ENCODE results near the gene KCNJ12. TPM values are rescaled to one million over a fixed set of nuclear protein-coding genes. Genes with fewer than 3 reads are reported as not detected.

Gene KCNJ12
- total RNA-seq, 6 donors from 2014 or later, result 1.2 to 3.8 (median 2.0) TPM

- H3K27ac ChIP-seq, result peak overlapping the region in 1 of 4 donors; percentile 32
- WGBS, 2 donors, result 15 to 29% methylated on average over 13 to 35 of the region's 36 CpGs
These were observed 81.2 kb downstream of the KCNJ12 start for GRCh38 chr17:21457051-21458026.

GRCh38 chr17:21458054-21458453, 81.9 kb downstream of the KCNJ12 start:
- no peak for TF ChIP-seq POLR2A (IDR thresholded peaks at IDR 0.05)
- TF ChIP-seq POLR2AphosphoS5 (IDR thresholded peaks at IDR 0.05), result no peak
- TF ChIP-seq CTCF (IDR thresholded peaks at IDR 0.05), result no peak
- no peak for TF ChIP-seq EP300 (IDR thresholded peaks at IDR 0.05)
- 58 to 61% methylated on average over 7 of the region's 7 CpGs for WGBS, 2 donors
- H3K27me3 ChIP-seq, result no peaks in the 10 kb centered on the region

More at GRCh38 chr17:21457051-21458026, 81.2 kb downstream of the KCNJ12 start:
- Histone ChIP-seq H3K27me3 (no peaks in the 10 kb centered on the region), H3K4me3 (no peak overlapping the region), H3K4me1 (peaks cover 12 to 21% (median 17%) of the 10 kb centered on the region in 4 donors), H3K36me3 (no peaks in the 10 kb centered on the region), H3K9me3 (no peaks in the 10 kb centered on the region)
- peak; percentile 89 to 99 (median 94) for TF ChIP-seq CTCF (IDR thresholded peaks at IDR 0.05)
- TF ChIP-seq POLR2A (IDR thresholded peaks at IDR 0.05), result no peak
- peak; percentile 22 to 46 for TF ChIP-seq POLR2AphosphoS5 (IDR thresholded peaks at IDR 0.05)
- ATAC-seq (ENCODE audit: low FRiP score in 2 of 2) (peak; percentile 94 to 95), DNase-seq (peak; percentile 94 to 98)

GRCh38 chr17:21459536-21459935, 83.4 kb downstream of the KCNJ12 start:
- 82 to 89% methylated on average over 8 of the region's 8 CpGs for WGBS, 2 donors
- no peaks in the 10 kb centered on the region for H3K36me3 ChIP-seq
- no peak overlapping the region for H3K4me3 ChIP-seq
- no peak overlapping the region for H3K27ac ChIP-seq
- no peak for TF ChIP-seq CTCF (IDR thresholded peaks at IDR 0.05)
- no peak for TF ChIP-seq POLR2AphosphoS5 (IDR thresholded peaks at IDR 0.05)
- no peak for TF ChIP-seq POLR2A (IDR thresholded peaks at IDR 0.05)
- TF ChIP-seq EP300 (IDR thresholded peaks at IDR 0.05), result no peak
- H3K27me3 ChIP-seq, result peaks cover 0 to 10% (median 0%) of the 10 kb centered on the region in 4 donors
- peaks cover 19 to 28% (median 20%) of the 10 kb centered on the region in 4 donors for H3K4me1 ChIP-seq
- no peaks in the 10 kb centered on the region for H3K9me3 ChIP-seq
- DNase-seq, result no peak
- no peak for ATAC-seq (ENCODE audit: low FRiP score in 2 of 2)

More at GRCh38 chr17:21458054-21458453, 81.9 kb downstream of the KCNJ12 start:
- Histone ChIP-seq H3K9me3 (no peaks in the 10 kb centered on the region), H3K27ac (no peak overlapping the region), H3K36me3 (no peaks in the 10 kb centered on the region), H3K4me1 (peaks cover 8 to 17% (median 12%) of the 10 kb centered on the region in 4 donors), H3K4me3 (no peak overlapping the region)
- DNase-seq (no peak), ATAC-seq (ENCODE audit: low FRiP score in 2 of 2) (peak in 1 of 2 donors; percentile 25)

- no peak for TF ChIP-seq CTCF (IDR thresholded peaks at IDR 0.05)
- TF ChIP-seq POLR2AphosphoS5 (IDR thresholded peaks at IDR 0.05), result no peak
- TF ChIP-seq EP300 (IDR thresholded peaks at IDR 0.05), result no peak
- TF ChIP-seq POLR2A (IDR thresholded peaks at IDR 0.05), result no peak
- DNase-seq (no peak), ATAC-seq (ENCODE audit: low FRiP score in 2 of 2) (no peak)
- H3K9me3 ChIP-seq, result no peaks in the 10 kb centered on the region
- H3K4me1 ChIP-seq, result peaks cover 19 to 28% (median 20%) of the 10 kb centered on the region in 4 donors
- H3K27ac ChIP-seq, result no peak overlapping the region
- peaks cover 0 to 10% (median 0%) of the 10 kb centered on the region in 4 donors for H3K27me3 ChIP-seq
- WGBS, 2 donors, result 58 to 60% methylated on average over 6 of the region's 6 CpGs
- no peaks in the 10 kb centered on the region for H3K36me3 ChIP-seq
- H3K4me3 ChIP-seq, result no peak overlapping the region
These were observed 84.2 kb downstream of the KCNJ12 start for GRCh38 chr17:21460358-21460757.
